H1 (cell line): ENCODE results near the gene NDFIP2. TPM values are rescaled to one million over a fixed set of nuclear protein-coding genes. Genes with fewer than 3 reads are reported as not detected.

ENCODE experiments used
- CTCF ChIA-PET: fragments of 300-600 bp; sonication (Branson Sonifier 250); formaldehyde crosslinking; loops from one replicate; lab custom pipeline; 2021; ENCODE audit not compliant: partially characterized antibody; lab: Charles Lee
- POLR2A ChIA-PET: fragments of 300-600 bp; sonication (Branson Sonifier 250); formaldehyde crosslinking; loops from one replicate; lab custom pipeline; 2021; ENCODE audit warnings: inconsistent platforms; ENCODE audit not compliant: partially characterized antibody; lab: Charles Lee
- DNase-seq, 2 experiments: peaks; one replicate each; pipeline versions ENCODE4 v3.0.0 to v3.0.0-alpha.2; 2010 to 2022; ENCODE audit warnings: low spot score in 2 of 2, low read depth in 1 of 2, mixed read lengths in 1 of 2
- FAIRE-seq: peaks from 2 replicates; lab custom pipeline; 2011; peaks lifted over from hg19 to GRCh38; lab: Jason Lieb, UNC
- H2AFZ ChIP-seq: 2 replicates; pipeline ENCODE4 v1.8.1; 2012; ENCODE audit warnings: low read length, inconsistent platforms
- H2AK5ac ChIP-seq: 2 replicates; pipeline ENCODE4 v1.6.1; 2013; ENCODE audit warnings: low read depth, low read length
- H2BK120ac ChIP-seq: replicated peaks from 2 replicates; pipeline ENCODE3; 2013; ENCODE audit warnings: low read depth, low read length, inconsistent platforms
- H2BK12ac ChIP-seq: 2 replicates; pipeline ENCODE4 v1.6.1; 2013; ENCODE audit warnings: low read depth, low read length
- H2BK15ac ChIP-seq: 2 replicates; pipeline ENCODE4 v1.6.1; 2013; ENCODE audit warnings: low read length
- H2BK20ac ChIP-seq: 2 replicates; pipeline ENCODE4 v1.6.1; 2013; ENCODE audit warnings: low read length
- H2BK5ac ChIP-seq: 2 replicates; pipeline ENCODE4 v1.6.1; 2013; ENCODE audit warnings: low read depth, low read length
- H3K14ac ChIP-seq: 2 replicates; pipeline ENCODE4 v1.6.1; 2013; ENCODE audit warnings: inconsistent platforms; ENCODE audit not compliant: insufficient read length
- H3K18ac ChIP-seq: 2 replicates; pipeline ENCODE4 v1.6.1; 2013; ENCODE audit warnings: low read length; ENCODE audit errors: extremely low read depth
- H3K23ac ChIP-seq: 2 replicates; pipeline ENCODE4 v1.6.1; 2013; ENCODE audit warnings: inconsistent platforms; ENCODE audit not compliant: insufficient read length
- H3K23me2 ChIP-seq: 2 replicates; pipeline ENCODE4 v1.6.1; 2013; ENCODE audit warnings: low read depth, low read length
- H3K27ac ChIP-seq: 2 replicates; pipeline ENCODE4 v1.6.1; 2011; ENCODE audit warnings: low read depth, low read length, inconsistent platforms
- H3K27me3 ChIP-seq, 4 experiments: replicated peaks in 1 of 4; 1 replicate in 1 of 4; 2 replicates in 3 of 4; pipeline versions ENCODE4 v1.6.1 to v1.8.1; 2011 to 2013; ENCODE audit warnings: low read length in 3 of 4, mild to moderate bottlenecking in 3 of 4, inconsistent platforms in 2 of 4, mixed read lengths in 2 of 4, moderate library complexity in 1 of 4; ENCODE audit not compliant: control insufficient read depth in 3 of 4, insufficient read depth in 3 of 4; ENCODE audit errors: extremely low read depth in 1 of 4
- H3K36me3 ChIP-seq, 4 experiments: 2 replicates each; pipeline versions ENCODE4 v1.6.1 to v1.8.1; 2011 to 2013; ENCODE audit warnings: mild to moderate bottlenecking in 4 of 4, low read length in 3 of 4, moderate library complexity in 2 of 4, control low read depth in 1 of 4, inconsistent platforms in 1 of 4; ENCODE audit not compliant: insufficient read depth in 4 of 4, control insufficient read depth in 2 of 4
- H3K4ac ChIP-seq: replicated peaks from 2 replicates; pipeline ENCODE3; 2013; ENCODE audit warnings: low read length, low read depth, mixed read lengths, inconsistent platforms; ENCODE audit not compliant: insufficient read length
- H3K4me1 ChIP-seq, 4 experiments: replicated peaks in 1 of 4; 1 replicate in 1 of 4; 2 replicates in 3 of 4; pipeline versions ENCODE4 v1.6.1 to v1.8.1; 2011 to 2013; ENCODE audit warnings: low read length in 3 of 4, inconsistent platforms in 2 of 4, mixed read lengths in 1 of 4; ENCODE audit not compliant: insufficient read depth in 4 of 4, control insufficient read depth in 3 of 4
- H3K4me2 ChIP-seq, 2 experiments: 2 replicates each; pipeline versions ENCODE4 v1.6.1 to v1.8.1; 2011 to 2013; ENCODE audit warnings: low read depth in 2 of 2, low read length in 2 of 2, control low read depth in 1 of 2, inconsistent platforms in 1 of 2, mild to moderate bottlenecking in 1 of 2; ENCODE audit not compliant: insufficient read depth in 1 of 2
- H3K4me3 ChIP-seq, 4 experiments: fragments of 200-600, 300-600 bp in 1 of 4; sonication (generic), shearing (Covaris generic), sonication (Bioruptor Twin) in 1 of 4; 2 replicates each; pipeline versions ENCODE4 v1.5.1 to v1.8.1; 2011 to 2016; ENCODE audit warnings: low read length in 4 of 4, low read depth in 3 of 4, control low read depth in 2 of 4, inconsistent platforms in 2 of 4, mild to moderate bottlenecking in 2 of 4, mixed read lengths in 1 of 4, moderate library complexity in 1 of 4; ENCODE audit not compliant: insufficient read depth in 2 of 4; ENCODE audit errors: extremely low read depth in 1 of 4
- H3K56ac ChIP-seq: replicated peaks from 2 replicates; pipeline ENCODE3; 2013; ENCODE audit warnings: low read depth, mild to moderate bottlenecking, mixed read lengths, low read length, inconsistent platforms; ENCODE audit not compliant: insufficient read length
- H3K79me1 ChIP-seq: 2 replicates; pipeline ENCODE4 v1.6.1; 2013; ENCODE audit warnings: low read depth, low read length, control low read depth
- H3K79me2 ChIP-seq, 2 experiments: 2 replicates each; pipeline versions ENCODE4 v1.6.1 to v1.8.1; 2012 to 2013; ENCODE audit warnings: low read length in 2 of 2, mild to moderate bottlenecking in 2 of 2, inconsistent platforms in 1 of 2; ENCODE audit not compliant: insufficient read depth in 2 of 2, control insufficient read depth in 1 of 2
- H3K9ac ChIP-seq, 4 experiments: replicated peaks in 1 of 4; 1 replicate in 1 of 4; 2 replicates in 3 of 4; pipeline versions ENCODE4 v1.6.1 to v1.8.1; 2011 to 2013; ENCODE audit warnings: low read depth in 3 of 4, low read length in 3 of 4, control low read depth in 2 of 4, mild to moderate bottlenecking in 2 of 4, moderate library complexity in 2 of 4, inconsistent platforms in 1 of 4; ENCODE audit errors: extremely low read depth in 1 of 4
- H3K9me3 ChIP-seq, 2 experiments: 2 replicates each; pipeline versions ENCODE4 v1.6.1 to v1.8.1; 2012 to 2013; ENCODE audit warnings: mild to moderate bottlenecking in 2 of 2, moderate library complexity in 2 of 2, control low read depth in 1 of 2, inconsistent platforms in 1 of 2, low read depth in 1 of 2, low read length in 1 of 2, mixed read lengths in 1 of 2; ENCODE audit not compliant: insufficient read depth in 2 of 2
- H4K20me1 ChIP-seq, 2 experiments: replicated peaks in 1 of 2; 2 replicates each; pipeline versions ENCODE3 to v1.8.1; 2011 to 2013; ENCODE audit warnings: inconsistent platforms in 2 of 2, low read length in 2 of 2, mild to moderate bottlenecking in 1 of 2; ENCODE audit not compliant: insufficient read depth in 2 of 2, control insufficient read depth in 1 of 2
- H4K5ac ChIP-seq: 2 replicates; pipeline ENCODE4 v1.6.1; 2013; ENCODE audit warnings: low read length, low read depth, mixed read lengths, inconsistent platforms; ENCODE audit not compliant: insufficient read length
- H4K8ac ChIP-seq: 2 replicates; pipeline ENCODE4 v1.8.0; 2013; ENCODE audit warnings: mild to moderate bottlenecking, moderate library complexity, low read length, inconsistent platforms; ENCODE audit not compliant: insufficient read depth; ENCODE audit errors: extremely low read depth
- H4K91ac ChIP-seq: replicated peaks from 2 replicates; pipeline ENCODE3; 2013; ENCODE audit warnings: low read length, mixed read lengths, inconsistent platforms; ENCODE audit not compliant: insufficient read length
- BRCA1 ChIP-seq: IDR thresholded peaks from 2 replicates; pipeline ENCODE4 v1.6.1; 2012; ENCODE audit warnings: low read depth, low read length, improper control_type of control experiment
- CTCF ChIP-seq, 3 experiments: IDR thresholded peaks; 1 replicate in 2 of 3; 2 replicates in 1 of 3; pipeline versions ENCODE4 v1.5.1 to v1.6.1; 2011; ENCODE audit warnings: low read length in 3 of 3, mild to moderate bottlenecking in 3 of 3, inconsistent platforms in 2 of 3, low read depth in 1 of 3, moderate library complexity in 1 of 3; ENCODE audit not compliant: insufficient read depth in 1 of 3; ENCODE audit errors: control extremely low read depth in 1 of 3
- EP300 ChIP-seq, 2 experiments: IDR thresholded peaks; 1 replicate in 1 of 2; 2 replicates in 1 of 2; pipeline ENCODE4 v1.6.1; 2011 to 2012; ENCODE audit warnings: low read depth in 2 of 2, low read length in 2 of 2, mild to moderate bottlenecking in 2 of 2, borderline replicate concordance in 1 of 2, inconsistent platforms in 1 of 2, moderate library complexity in 1 of 2
- MAFK ChIP-seq: IDR thresholded peaks from 2 replicates; pipeline ENCODE4 v1.6.1; 2012; ENCODE audit warnings: low read depth, mild to moderate bottlenecking, improper control_type of control experiment, low read length
- NANOG ChIP-seq: IDR thresholded peaks from 2 replicates; pipeline ENCODE4 v1.6.1; 2011; ENCODE audit warnings: low read length, low read depth, mild to moderate bottlenecking, inconsistent platforms; ENCODE audit not compliant: insufficient read depth, poor library complexity, severe bottlenecking
- NRF1 ChIP-seq: IDR thresholded peaks from 2 replicates; pipeline ENCODE4 v1.6.1; 2011; ENCODE audit warnings: mild to moderate bottlenecking, low read depth, low read length, improper control_type of control experiment
- POU5F1 ChIP-seq: IDR thresholded peaks from 2 replicates; pipeline ENCODE4 v1.6.1; 2011; ENCODE audit warnings: low read depth, mild to moderate bottlenecking, low read length, moderate library complexity
- SAP30 ChIP-seq: fragments of 300-600 bp; sonication (generic); IDR thresholded peaks from 2 replicates; pipeline ENCODE4 v1.7.1; 2012; ENCODE audit warnings: low read length, moderate library complexity, mild to moderate bottlenecking, inconsistent platforms; ENCODE audit not compliant: insufficient read depth, insufficient replicate concordance
- SP1 ChIP-seq: IDR thresholded peaks from 2 replicates; pipeline ENCODE4 v1.6.1; 2011; ENCODE audit warnings: low read depth, low read length
- SP4 ChIP-seq: IDR thresholded peaks from 2 replicates; pipeline ENCODE4 v1.6.1; 2012; ENCODE audit warnings: low read length, inconsistent platforms
- TEAD4 ChIP-seq: IDR thresholded peaks from 2 replicates; pipeline ENCODE4 v1.6.1; 2012; ENCODE audit warnings: low read depth, low read length, inconsistent platforms, mixed read lengths
- WGBS, 2 experiments: shearing (Covaris generic) in 1 of 2; methylation state at CpG; one replicate each; pipeline versions ENCODE4 v1.1.6 to v1.1.7; 2013 to 2015; ENCODE audit warnings: low lambda C conversion rate in 2 of 2, mixed read lengths in 2 of 2, inconsistent platforms in 1 of 2, low coverage in 1 of 2, missing lambda C conversion rate in 1 of 2; ENCODE audit not compliant: insufficient replicate concordance in 2 of 2, insufficient coverage in 1 of 2, insufficient read length in 1 of 2; ENCODE audit errors: extremely low coverage in 1 of 2, missing lambda C conversion rate in 1 of 2; 5-methylcytosine and 5-hydroxymethylcytosine counted together
- polyA plus RNA-seq, 7 experiments: library from polyadenylated mRNA; depleted of rRNA in 3 of 7; stranded (reverse) in 5 of 7; unstranded in 2 of 7; fragments of >200 nt in 5 of 7; fragments of 200-250 nt in 2 of 7; gene quantifications; 1 replicate in 5 of 7; 2 replicates in 1 of 7; 4 replicates in 1 of 7; pipeline versions ENCODE4 v1.2.1 to v1.2.3, GENCODE V29; 2011 to 2013; ENCODE audit warnings: missing spikeins in 2 of 7, mixed read lengths in 2 of 7
- total RNA-seq: library from RNA; stranded (reverse); fragmentation: NEBNext Ultra II Directional; extraction: Animal tissue kit (Norgen Biotek cat#: 25700); gene quantifications from 2 replicates; pipeline ENCODE4 v1.2.1, GENCODE V29; 2021

NDFIP2 gene
- total and polyA plus RNA-seq, 2 of the 8 experiments (the other 6 are each of a cell fraction or from before 2014, with no cell fraction given) = 11.1 to 32.9 TPM

GRCh38 chr13:79581870-79582315 lies 100.9 kb downstream of the NDFIP2 start:
- FAIRE-seq (no peak), DNase-seq (no peak)
- Histone ChIP-seq H4K5ac (no peak overlapping the region), H2BK12ac (no peak overlapping the region), H3K23me2 (no peaks in the 10 kb centered on the region), H3K9ac (no peak overlapping the region), H2BK20ac (no peak overlapping the region), H3K18ac (no peak overlapping the region), H3K36me3 (no peaks in the 10 kb centered on the region), H2BK120ac (no peak overlapping the region), H3K56ac (no peak overlapping the region), H3K79me2 (no peaks in the 10 kb centered on the region), H3K4me2 (no peak overlapping the region), H2BK15ac (no peak overlapping the region), H3K14ac (no peak overlapping the region), H3K79me1 (no peaks in the 10 kb centered on the region), H3K4ac (no peak overlapping the region), H4K91ac (no peak overlapping the region), H4K8ac (no peak overlapping the region), H3K27ac (no peak overlapping the region; the same call in 1 of the 2 replicates), H2AFZ (no peak overlapping the region), H3K9me3 (0 out of 4 replicates have a peak, but pooled peaks cover 0 to 6% of the 10 kb centered on the region in 2 experiments), H2BK5ac (no peak overlapping the region), H3K4me3 (no peak overlapping the region), H3K4me1 (no peaks in the 10 kb centered on the region), H4K20me1 (no peaks in the 10 kb centered on the region), H3K23ac (no peak overlapping the region), H2AK5ac (no peak overlapping the region), H3K27me3 (no peaks in the 10 kb centered on the region)
- 75% methylated on average over 4 of the region's 4 CpGs; no CpG with 5 or more reads in 1 of the 2 experiments for WGBS, 2 experiments
- CTCF ChIA-PET = interaction anchor here (1.2 to 1.5 kb wide), 2 partner anchors 97 to 1436 kb away, joined by 3 read pairs; no protein-coding TSS in a partner anchor
- POLR2A ChIA-PET = no interaction called here
- TF ChIP-seq EP300 (IDR thresholded peaks at IDR 0.05; ENCODE audit: borderline replicate concordance in 1 of 2, low read depth in 2 of 2, low read length in 2 of 2) (no peak), SP1 (no peak), BRCA1 (no peak), CTCF (IDR thresholded peaks at IDR 0.05; ENCODE audit: control extremely low read depth in 1 of 3, insufficient read depth in 1 of 3, low read depth in 1 of 3, low read length in 3 of 3) (no peak), NANOG (no peak), MAFK (no peak), SP4 (no peak), SAP30 (no peak), NRF1 (no peak), TEAD4 (no peak), POU5F1 (no peak)
